HL-60/S4 treated with phorbol 12-myristate 13-acetate at 8.2 ng/mL for 4 days and 3 days (cell line): ENCODE data around the gene FARP1.

Experiments used
- in situ Hi-C: fragments of 300-500 bp; cut with MboI; formaldehyde crosslinking; loops from 2 replicates; pipeline ENCODE4 v1.15.0; 2022; ENCODE audit warnings: low sequenced_read_pairs

FARP1 gene

DNA sequence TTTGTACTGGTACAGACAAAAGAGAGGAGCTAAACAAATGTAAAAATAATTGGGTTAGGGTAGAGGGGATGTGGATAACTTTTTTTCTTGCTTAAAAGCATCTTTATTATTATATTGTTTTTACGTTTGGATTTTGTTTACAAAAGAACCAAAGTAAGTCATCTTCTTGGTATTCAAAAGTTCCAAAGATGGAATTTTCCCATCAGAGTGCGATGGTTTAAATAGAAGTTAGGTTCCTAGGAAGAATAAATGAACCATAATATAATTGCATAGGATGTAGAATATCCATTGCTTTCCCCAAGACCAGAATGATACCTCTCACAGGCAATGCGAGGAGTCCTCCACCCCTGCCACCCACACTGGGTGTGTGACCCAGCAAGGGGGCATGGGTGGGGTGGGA lies 133.6 kb downstream of the FARP1 start:
- in situ Hi-C loops: no loop called here

DNA sequence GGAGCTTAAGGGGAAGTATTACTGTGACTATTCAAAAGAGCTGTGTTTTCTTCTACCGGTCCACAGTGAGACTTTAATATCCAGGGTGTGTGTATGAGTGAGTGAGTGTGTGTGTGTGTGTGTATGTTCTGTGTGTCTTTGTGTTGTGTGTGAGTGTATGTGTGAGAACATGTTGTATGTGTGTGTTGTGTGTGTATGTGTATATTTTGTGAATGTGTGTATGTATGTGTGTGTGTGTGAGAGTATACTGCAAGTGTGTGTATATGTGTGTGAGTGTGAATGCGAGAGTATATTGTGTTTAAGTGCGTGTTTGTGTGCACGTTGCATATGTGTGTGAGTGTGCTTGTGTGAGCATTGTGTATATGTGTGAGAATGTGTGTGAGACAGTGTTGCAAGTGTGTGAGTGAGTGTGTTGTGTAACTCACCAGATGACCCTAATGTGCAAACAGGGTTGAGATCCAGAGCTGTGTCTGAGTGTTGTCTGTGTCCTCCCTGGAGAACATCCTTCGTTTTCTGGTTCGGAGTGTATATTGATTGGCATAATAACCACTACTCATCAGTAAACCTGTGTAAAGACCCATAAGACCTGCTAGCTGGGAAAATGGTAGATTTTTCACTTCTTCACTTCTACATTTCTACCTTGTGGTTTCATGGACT lies 135.3 kb downstream of the FARP1 start:
- in situ Hi-C loops: no loop called here

DNA sequence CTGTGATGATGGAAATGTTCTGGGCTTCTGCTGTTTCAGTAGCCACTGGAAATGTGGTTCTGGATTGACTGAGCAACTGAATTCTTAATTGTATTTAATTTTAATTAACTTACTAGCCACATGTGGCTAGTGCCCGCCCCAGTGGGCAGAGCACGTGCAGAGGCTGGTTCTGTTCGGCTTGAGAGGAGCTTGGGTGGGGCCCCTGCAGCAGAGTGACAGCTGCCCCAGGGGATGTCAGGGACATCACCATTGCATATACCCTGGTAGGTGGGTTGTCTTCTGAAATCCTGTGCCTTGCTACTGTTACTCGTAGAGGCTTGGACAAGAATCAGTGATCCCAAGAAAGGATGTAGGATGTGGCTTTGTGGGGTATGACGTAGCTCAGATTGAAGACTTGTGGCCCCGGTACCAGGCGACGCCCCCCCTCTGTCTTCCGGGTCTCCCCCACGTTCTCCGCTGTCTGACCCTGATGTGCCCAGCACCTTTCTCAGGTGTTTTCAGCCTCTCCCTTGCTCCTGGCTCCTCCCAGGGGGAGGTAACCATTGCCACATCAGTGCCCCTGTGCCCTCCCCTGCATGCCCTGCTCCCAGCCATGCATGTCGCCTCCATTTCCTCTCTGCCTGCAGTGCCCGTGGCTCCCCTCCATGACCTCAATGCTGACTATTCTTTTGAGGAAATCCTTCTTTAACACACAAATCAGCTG lies 136.7 kb downstream of the FARP1 start:
- in situ Hi-C loops: no loop called here

DNA sequence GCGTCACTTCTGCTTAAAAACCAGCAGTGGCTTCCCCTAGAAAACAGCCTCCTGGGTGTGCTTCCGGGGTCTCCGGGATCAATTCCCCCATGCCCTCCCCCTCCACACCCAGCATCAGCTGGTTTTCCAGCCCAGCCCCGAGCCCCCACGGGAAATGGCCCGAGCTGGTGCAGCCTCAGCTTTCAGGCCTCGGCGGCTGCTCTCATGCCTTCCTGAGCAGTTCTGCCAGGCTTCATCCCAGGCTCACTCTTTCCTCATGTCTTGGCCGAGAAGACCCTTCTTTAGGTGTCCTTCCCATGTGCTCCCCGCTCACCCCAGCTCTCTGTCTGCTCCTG lies 137.2 kb downstream of the FARP1 start:
- in situ Hi-C loops: no loop called here

DNA sequence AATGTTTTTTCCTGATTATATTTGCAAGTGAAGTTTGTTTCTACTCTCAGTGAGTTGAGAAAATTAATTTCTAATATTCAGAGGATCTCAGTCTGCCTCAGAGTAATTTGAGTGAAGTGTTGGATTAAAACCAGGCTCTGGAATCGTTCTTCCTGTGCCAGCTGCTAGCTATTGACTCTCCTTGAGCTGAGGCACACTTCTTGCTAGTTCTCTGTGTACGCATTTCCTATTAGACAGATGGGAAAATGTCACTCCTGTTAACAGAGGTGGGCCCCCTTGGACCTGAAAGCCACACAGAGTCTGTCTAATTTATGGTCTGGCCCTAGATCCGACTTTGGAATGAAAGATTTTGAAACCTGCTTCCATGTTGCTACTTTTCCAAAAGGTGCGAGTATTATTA lies 141.8 kb downstream of the FARP1 start:
- in situ Hi-C loops: no loop called here

DNA sequence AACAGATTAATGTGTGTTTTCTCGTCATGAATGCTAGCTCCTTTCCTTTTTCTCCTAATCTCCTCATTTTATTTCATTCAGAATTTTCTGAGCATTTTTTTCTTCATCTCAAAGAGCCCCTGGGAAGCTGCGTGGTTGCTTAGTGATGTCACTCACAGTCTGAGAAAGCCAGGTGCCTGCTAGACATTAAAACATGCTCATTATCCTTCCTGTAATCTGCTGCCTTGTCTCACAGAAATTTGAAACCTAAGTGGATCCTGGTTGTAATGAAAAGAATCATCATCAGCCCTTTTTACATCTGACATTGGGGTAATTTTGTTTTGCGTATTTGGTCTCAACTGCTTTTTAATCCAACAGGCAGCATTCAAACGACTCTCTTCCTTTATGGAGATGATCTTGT lies 142.4 kb downstream of the FARP1 start:
- in situ Hi-C loops: no loop called here

DNA sequence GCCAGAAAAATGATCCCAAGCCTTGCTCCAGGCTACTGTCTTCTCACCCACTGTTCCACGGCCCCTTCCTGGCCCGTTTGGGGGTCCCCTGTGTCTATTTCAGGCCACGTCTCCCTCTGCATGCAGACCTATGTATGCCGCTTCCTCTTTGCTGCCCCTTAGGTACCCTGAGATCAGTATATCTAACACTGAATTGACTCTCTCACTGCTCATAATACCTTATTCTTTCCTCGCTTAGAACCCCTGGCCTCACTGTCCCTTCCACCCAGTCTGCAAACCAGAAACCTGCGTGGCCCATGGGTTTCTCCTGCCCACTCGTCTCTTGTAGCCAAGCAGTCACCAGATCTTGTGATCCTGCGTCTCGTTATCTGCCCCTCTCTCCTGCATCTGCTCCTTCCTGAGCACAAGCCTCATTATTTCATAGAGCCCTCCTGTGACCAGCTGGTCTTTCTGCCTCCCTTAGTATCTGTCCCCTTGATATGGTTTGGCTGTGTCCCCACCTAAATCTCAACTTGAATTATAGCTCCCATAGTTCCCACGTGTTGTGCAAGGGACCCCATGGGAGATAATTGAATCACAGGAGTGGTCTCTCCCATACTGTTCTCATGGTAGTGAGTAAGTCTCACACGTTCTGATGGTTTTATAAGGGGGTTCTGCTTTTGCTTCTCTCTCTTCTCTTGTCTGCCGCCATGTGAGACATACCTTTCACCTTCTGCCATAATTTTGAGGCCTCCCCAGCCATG lies 143.1 kb downstream of the FARP1 start:
- in situ Hi-C loops: no loop called here

DNA sequence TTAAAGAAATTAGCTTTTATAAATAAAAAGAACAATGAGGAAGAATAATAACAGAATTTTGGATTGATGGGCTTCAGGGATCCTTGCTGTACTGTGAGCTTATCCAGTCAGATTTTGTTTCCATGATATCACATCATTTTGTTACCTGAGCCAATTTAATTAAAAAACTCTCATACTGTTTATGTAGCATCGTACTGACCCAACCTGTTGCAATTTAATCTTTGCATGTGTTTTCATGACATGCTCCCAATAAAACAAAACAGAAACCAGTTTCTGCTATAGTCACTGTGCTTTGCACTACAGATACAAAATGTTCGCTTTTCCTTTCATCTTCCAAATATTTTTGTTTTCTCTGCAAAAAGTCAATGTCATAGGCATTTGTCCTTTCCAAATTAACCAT lies 143.9 kb downstream of the FARP1 start:
- in situ Hi-C loops: no loop called here

DNA sequence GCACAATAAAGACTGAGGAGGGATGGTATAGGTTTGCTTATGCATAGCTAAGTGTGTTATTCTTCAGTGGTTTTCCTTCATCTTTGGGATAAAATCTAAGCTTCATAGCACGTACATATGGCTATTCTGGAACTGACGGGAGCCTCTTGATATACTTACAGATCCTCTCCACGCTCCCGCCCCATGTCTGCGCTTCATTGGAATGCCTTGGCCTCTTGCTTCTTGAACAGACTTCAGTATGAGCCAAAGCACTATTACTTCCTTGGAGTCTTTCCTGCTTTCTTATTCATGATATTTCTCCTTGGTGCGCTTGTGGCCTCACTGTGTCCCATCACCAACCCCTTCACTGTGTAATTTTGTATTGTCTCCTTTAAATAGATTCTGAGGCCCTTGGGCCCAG lies 145.3 kb downstream of the FARP1 start:
- in situ Hi-C loops: no loop called here

DNA sequence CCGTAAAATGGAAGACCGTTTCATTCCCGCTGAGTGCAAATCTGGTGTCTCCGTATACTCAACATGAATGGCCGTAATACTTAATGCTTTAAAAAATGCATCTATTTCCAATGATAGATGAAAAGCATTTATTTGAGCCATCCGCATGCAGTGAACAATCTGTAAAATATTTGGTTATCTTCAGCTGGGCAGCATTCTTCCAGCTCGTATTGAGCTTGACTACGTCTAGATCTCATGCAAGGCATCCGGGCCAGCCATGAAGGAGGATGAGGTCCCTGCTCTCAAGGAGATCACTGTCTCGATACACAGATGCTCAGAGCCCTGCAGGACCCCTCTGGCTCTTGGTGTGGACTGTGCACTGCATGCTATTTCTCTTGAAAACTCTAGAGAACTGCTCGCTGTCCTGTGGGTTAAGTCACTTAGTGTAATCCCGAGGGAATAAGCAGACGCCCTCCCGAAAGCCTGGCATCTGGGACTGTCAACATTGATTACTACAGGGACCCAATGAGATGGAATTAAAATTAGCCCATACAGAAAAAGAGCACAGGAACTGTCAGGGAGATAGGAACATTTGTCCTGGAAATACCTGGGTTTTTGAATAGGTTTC lies 146.5 kb downstream of the FARP1 start:
- in situ Hi-C loops: no loop called here

DNA sequence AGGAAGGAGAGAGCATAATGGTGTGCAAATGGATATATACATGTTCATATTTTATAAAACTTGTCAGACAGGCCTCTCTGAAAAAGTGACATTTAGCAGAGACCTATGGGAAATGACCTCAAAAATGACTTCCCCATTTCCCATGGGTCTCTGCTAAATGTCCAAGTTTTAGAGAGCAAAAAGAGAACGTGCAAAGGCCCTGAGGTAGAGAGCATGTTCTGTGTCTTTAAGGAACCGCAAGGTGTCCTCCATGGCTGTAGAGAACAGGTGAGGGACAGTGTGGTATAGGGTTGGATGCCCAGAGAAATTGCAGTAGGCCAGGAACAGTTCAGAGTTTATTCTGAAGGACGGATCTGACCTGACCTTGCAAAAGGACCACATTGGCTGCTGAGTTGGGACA lies 147.4 kb downstream of the FARP1 start:
- in situ Hi-C loops: no loop called here

DNA sequence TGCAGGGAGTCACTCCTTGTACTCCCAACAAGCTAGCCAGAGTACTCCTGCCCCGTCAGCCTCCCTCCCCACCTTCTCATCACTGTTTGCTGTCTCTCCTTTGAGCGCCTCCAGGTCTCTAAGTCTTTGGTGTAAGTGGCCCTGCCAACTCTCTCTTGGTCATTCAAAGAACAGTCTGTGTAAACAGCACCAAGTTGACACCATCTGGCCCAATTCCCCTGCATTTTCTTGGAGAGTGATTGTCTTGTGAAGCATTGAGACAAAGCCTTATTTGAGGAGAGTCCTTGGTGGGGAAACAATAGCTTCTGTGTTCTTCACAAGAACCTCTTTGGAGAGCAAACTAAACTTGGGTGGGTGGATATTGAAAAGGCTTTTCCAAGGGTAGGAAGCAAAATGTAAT lies 148.8 kb downstream of the FARP1 start:
- in situ Hi-C loops: no loop called here

DNA sequence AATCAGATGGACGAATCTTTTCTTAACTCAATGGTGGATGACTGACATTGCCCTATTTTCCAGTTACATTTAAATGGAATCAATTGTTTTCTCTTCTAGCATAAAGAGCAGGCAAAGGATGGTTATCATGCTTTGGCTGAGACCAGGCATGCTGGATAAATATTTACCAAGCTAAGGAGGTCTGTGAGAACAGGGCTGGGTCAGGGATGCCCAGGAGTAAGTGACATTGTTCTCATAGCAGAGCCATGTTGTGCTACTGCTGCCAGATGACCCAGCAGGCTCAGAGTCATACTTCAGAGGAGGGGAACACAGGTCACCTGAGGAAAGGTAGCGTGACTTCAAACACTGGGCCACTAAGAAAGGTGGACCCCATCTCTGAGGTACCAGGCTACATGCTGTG lies 150.2 kb downstream of the FARP1 start:
- in situ Hi-C loops: no loop called here

DNA sequence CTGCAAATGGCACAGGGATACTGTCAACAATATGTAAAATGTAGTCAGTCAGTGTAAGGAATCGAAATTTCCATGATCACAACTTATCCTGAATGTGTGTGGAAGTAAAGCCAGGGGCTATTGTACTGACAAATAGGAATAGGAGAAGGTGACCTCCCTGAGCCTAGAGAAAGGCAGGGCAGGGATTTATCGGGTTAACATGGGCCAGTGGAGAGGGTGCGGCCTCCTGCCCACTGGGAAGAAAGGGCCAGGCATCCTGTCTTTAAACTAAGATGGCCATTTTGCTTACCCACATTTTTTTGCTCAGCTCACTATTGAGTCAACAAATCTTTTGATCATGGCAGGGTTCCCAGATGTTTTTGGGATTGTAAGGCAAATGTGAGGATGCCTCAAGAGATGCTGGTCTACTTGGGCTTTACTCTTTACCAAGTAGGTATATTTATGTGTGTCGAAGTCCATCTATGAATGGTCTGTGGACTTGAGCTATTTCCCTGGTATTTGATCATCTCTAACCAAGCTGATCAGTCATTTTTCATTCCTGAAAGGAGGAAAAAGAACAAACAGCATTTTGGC lies 150.8 kb downstream of the FARP1 start:
- in situ Hi-C loops: no loop called here

DNA sequence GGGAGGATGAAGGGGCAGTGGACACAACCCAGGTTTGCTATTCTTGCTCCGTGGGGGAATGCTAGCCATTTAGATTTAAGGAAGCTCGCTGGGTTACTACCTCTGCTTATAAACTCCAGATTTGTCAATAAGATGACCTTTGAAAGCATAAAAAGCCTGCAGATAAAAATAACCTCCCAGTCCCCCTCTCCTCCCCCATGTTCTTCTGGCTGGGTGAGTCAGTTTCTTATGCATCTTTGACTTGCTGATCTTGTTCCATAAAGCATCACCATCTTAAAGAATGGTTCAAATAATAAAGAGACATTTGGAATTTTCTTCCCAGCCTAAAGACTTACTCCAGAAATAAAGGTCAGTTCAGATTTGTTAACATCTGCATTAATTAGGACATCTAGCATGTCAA lies 152.5 kb downstream of the FARP1 start:
- in situ Hi-C loops: no loop called here

DNA sequence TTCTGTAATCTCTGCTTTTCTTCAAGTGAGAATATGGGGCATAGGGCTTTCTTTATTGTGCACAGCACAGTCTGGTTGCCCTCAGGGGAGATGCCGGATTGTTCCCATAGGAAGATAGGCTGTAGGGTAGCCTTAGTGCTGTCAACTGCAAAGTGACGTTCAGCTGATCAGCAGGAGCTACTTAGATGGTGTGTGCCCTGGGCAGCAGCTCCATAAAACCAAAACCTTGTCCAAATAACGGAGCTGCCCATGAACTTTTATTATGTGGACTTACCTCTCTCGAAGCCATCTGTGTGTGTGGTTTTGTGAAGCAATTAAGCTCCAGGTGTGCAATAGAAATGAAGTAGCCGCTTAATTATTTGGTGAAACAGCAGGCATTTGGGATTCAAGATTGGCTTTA lies 154.2 kb downstream of the FARP1 start:
- in situ Hi-C loops: no loop called here

DNA sequence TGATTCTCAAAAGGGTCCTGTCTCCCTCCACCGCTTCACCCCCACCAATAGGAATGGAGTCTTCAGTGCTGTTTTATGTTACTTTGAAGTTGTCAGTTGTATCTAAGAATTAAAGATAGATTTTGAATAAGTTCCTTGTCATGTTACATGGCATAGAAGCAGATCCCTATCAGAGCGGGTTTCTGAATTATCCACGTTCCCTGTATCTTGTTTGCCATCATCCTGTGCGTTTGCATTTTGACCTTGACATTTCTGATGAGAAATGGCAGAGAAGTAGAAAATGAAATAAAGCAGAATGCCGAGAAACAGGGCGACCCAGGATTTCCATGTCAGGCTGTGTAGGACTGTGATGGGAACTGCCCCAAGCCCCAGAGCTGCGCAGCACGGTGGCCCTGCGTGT lies 154.9 kb downstream of the FARP1 start:
- in situ Hi-C loops: no loop called here

DNA sequence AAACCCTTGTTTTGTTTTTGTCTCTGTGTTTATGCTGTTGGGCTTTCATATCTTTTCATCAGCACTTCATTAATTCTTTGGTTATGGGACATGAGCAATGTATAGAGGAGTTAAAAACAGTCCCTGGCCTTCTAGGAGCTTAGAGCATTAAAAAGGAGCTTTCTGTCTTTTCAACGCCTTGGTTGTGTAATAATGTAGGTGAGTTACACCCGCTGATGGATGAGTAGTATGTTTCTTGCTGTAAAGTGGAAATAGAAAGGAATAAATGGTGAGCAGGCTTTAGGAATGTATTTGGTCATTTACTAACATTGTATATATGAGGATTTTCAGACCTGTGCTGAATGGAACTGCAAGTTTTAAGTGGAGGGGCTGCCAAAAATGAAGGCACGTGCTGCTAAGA lies 155.7 kb downstream of the FARP1 start:
- in situ Hi-C loops: no loop called here

DNA sequence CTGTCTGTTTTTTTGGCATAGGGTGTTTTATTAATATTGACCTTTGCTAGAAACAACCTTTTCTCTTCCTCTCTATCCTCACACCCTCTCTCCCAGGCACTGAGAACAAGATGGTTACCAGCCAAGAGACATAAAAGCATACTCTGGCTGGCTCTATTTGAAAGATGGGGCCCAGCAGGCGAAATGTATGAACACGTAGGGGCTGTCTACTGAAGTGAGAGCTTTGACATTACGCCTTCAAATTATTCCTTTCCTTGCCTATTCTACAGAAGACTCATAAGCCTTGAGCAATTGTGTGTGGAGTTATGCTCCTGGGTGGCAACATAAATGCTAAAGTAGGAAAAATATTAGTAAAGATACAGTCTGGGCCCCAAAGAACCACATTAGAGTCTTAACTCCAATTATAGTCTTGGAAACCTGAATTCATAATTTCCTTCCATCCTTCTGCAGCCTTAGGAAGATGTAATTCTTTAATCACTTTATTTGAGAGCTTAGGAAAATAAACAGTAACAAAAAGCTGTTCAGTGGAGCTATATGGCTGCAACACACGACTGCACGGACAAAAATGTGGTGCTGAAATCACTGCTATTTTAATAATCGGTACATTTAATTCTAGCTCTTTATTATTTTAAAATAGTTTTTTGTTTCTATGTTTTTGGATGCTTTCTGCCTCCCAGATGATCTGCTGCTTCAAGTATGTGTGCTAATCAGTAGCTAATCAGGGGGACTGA lies 156.5 kb downstream of the FARP1 start:
- in situ Hi-C loops: no loop called here

DNA sequence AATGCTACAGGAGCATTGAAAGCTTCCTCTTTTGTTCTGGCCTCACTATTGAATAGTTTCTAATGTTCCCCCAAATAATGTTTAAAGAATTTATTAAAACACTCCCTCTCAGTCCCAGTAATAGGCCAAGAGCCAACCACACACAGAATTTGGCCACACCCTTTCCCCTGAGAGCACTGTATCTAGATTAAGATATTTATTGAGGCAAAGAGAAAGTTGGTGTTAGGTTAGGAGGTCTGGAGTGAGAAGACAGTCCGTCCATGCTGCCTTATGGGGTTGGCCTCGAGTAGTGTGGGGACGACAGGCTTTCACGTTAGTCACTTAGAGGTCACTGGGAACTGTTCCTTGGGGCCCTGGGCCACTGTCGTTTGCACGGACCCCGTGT lies 157.1 kb downstream of the FARP1 start:
- in situ Hi-C loops: no loop called here
